Transverse colon (tissue), 3 donors: Measurements from ENCODE around the gene UNC13C.

Experiments
- POLR2A ChIP-seq: fragments of 450-650 bp; IDR thresholded peaks from one replicate; pipeline ENCODE4 v1.6.1; 2016; ENCODE audit warnings: antibody characterized with exemption, mild to moderate bottlenecking, moderate library complexity
- TF ChIP-seq, protein P1 (sequence below), 5 experiments: fragments of 200-600 bp in 3 of 5; fragments of 450-650 bp in 2 of 5; sonication (generic) in 3 of 5; IDR thresholded peaks; 1 replicate in 2 of 5; 2 replicates in 3 of 5; pipeline ENCODE4 v1.5.1; 2016 to 2017; ENCODE audit warnings: antibody characterized with exemption in 5 of 5, inconsistent platforms in 3 of 5, mild to moderate bottlenecking in 2 of 5, moderate library complexity in 1 of 5

DNA sequence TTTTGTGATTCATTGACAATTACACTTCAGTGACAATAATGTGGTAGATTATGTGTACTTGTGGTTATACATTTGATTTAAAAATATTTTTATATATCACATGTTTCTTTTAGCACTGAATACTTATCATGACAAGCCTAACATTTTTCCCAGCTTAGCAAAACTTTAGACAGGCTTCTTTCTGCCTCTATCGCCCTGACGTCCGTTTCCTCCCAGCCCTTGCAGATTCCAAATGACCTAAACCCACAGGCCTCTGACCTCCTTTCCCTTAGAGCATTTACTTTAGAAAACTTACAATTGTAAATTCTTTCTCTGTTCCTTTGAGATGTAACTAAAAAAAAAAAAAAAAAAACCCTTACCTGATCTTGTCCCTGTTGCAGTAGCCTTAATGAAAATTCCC lies 326.1 kb downstream of the UNC13C start:
- TF ChIP-seq, protein P1, sequence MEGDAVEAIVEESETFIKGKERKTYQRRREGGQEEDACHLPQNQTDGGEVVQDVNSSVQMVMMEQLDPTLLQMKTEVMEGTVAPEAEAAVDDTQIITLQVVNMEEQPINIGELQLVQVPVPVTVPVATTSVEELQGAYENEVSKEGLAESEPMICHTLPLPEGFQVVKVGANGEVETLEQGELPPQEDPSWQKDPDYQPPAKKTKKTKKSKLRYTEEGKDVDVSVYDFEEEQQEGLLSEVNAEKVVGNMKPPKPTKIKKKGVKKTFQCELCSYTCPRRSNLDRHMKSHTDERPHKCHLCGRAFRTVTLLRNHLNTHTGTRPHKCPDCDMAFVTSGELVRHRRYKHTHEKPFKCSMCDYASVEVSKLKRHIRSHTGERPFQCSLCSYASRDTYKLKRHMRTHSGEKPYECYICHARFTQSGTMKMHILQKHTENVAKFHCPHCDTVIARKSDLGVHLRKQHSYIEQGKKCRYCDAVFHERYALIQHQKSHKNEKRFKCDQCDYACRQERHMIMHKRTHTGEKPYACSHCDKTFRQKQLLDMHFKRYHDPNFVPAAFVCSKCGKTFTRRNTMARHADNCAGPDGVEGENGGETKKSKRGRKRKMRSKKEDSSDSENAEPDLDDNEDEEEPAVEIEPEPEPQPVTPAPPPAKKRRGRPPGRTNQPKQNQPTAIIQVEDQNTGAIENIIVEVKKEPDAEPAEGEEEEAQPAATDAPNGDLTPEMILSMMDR (IDR thresholded peaks at IDR 0.05): no peak
- TF ChIP-seq POLR2A: no peak
